HG03097 (cell line): ENCODE data around the gene SELENOV.

ENCODE experiments used
- ATAC-seq: cut with Tn5 transposase; IDR thresholded peaks from one replicate; pipeline ENCODE4 v1.9.1; 2021; ENCODE audit not compliant: unreplicated experiment, low FRiP score

The SELENOV gene

GRCh38 chr19:39554701-39555311 is 39.9 kb downstream of the SELENOV start:
- ATAC-seq = no peak

DNA sequence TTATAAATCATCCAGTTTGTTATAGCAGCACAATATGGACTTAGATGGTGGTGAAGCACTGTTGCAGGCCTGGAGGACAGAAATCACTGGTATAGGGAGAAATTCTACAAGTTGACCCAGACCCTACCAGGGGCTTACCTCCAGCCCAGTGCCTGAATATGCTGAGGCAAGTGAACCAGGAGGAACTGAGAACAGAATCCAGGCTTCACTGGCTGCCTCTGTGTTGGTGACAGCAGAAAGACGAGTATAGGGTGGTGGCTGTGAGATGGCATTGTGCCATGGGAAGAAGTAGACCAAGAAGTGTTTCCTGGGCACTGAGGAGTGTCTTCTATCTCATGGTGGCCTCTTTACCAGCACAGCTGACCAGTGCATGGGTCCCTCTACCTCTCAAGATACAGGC is 40.9 kb downstream of the SELENOV start:
- ATAC-seq = no peak

DNA sequence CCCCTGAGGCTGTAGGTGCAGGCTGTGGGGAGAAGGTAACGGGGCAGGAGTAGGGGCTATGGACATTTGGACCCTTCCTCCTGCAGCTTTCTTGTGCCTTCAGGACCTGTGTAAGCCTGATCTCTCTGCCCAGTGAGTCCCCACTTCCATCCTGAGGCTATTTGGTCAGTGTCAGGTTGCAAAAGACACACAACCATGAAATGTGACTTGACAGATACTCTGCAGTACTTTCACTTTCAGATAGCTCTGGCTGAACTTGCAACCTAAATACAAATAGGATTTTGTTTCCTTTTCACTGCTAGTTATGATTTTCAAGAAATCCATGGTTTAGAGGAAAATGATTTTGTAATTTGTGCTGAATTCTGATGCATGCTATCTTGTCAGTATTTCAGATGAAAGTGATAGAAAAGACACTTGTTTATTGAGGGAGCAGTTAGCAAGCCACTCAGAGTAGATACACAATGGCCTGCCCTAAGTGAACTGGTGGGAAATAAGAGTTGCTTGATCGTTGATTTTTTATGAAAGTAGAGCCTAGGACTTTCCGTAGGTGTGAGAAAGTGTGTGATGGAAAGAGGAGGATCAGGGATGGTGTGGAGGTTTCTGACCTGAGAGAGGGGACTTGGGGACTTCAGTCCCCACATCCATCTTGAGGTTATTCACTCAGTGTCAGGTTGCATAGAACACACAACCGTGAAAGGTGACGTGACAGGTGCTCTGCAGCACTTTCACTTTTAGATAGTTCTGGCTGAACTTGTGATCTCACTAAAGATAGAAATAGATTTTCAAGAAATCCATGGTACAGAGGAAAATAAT is 43.1 kb downstream of the SELENOV start:
- no peak for ATAC-seq

DNA sequence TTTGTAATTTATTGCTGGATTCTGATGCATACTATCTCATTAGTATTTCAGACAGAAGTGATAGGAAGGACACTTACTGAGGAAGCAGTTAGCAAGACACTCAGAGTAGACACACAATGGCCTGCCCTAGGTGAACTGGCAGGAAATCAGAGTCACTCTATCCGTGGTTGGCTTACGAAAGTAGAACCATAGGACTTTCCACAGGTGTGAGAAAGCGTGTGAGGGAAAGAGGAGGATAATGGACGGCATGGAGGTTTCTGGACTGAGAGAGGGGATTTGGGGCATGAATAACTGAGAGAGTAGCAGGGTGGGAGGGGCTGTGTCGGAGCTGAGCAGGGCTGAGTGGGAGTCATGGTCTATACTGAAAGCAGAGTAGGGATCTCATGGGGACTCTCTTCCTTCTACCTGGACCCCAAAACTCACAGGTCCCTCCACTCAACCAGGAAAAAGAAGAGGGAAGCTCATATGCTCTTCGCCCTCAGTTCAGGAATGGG is 43.7 kb downstream of the SELENOV start:
- no peak for ATAC-seq

DNA sequence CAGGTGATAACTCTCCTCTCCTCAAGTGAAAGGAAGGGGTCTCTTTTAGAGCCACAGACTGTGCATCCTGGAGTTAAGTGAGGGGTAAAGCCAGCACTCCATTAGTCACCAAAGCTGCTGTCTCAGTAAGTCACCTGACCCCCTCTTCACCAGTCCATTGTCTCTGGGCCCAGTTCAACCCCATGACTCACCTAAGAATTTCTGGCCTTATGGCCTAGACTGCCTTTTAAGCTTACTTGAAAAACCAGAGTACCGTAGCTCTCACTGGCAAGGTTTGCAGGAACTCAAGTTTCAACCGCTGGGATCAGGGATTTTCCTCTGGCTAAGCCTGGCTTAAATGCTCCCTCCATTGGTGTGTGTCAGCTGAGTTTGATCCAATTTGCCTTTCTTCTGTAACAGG is 48.5 kb downstream of the SELENOV start:
- ATAC-seq = no peak

DNA sequence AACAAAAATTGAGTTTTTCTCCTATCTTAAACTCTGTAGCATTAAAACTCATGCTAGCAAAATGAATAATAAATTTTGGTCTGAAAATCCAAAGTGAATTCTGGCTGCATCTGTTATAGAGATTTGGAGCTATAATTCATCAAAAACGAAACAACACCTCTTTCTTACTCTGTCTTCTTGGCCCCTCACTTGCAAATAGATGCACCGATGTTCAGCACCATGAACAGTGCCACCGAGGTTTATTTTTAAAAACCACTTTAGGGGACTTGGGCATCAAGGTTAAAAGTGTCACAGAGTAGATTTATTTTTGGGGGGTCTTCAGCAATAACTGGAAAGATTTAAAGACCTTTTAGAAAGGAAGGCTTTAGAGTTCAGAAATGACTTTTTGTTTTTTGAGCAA is 51.1 kb downstream of the SELENOV start:
- ATAC-seq = no peak

DNA sequence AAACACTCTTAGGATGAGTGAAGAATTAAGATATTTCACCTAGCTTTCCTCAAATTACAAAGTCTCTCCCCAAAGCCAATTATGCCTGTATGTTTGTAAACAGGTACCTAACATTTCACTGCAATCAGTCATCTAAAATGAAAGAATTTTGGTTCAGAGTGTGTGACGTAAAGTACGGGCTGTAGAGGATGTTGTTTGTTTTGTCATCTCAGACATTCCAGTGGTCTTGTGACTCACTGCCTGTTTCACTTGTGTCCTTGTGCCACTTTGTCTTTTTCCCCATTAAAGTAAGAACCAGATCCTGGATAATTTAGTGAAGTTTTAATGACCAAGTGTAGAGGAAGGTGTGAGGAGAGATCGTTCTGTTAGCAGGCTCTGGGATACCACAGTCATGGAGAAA is 53.7 kb downstream of the SELENOV start:
- ATAC-seq = no peak
